Sigmoid colon (tissue), 7 donors: ENCODE results near the gene PTPRZ1. TPM values are rescaled to one million over a fixed set of nuclear protein-coding genes. Genes with fewer than 3 reads are reported as not detected.

Experiments used
- DNase-seq: peaks from one replicate; pipeline ENCODE4 v3.0.0-alpha.2; 2019
- H3K27ac ChIP-seq, 4 donors: fragments of 200-600 bp; sonication (generic); one replicate each; pipeline ENCODE4 v1.5.1; 2016 to 2019; ENCODE audit warnings: mild to moderate bottlenecking in 1 of 4
- H3K27me3 ChIP-seq, 3 donors: fragments of 200-600 bp; sonication (generic); one replicate each; pipeline ENCODE4 v1.5.1; 2019; ENCODE audit warnings: mild to moderate bottlenecking in 1 of 3
- H3K36me3 ChIP-seq, 4 donors: fragments of 200-600 bp; sonication (generic); one replicate each; pipeline ENCODE4 v1.5.1; 2016 to 2019
- H3K4me1 ChIP-seq, 4 donors: fragments of 200-600 bp; sonication (generic); one replicate each; pipeline ENCODE4 v1.5.1; 2017 to 2019
- H3K4me3 ChIP-seq, 4 donors: fragments of 200-600 bp; sonication (generic); one replicate each; pipeline ENCODE4 v1.5.1; 2017 to 2019; ENCODE audit warnings: mild to moderate bottlenecking in 2 of 4, moderate library complexity in 1 of 4
- H3K9me3 ChIP-seq, 4 donors: fragments of 200-600 bp in 3 of 4; sonication (generic) in 3 of 4; one replicate each; pipeline versions ENCODE4 v1.5.1 to v1.6.1; 2013 to 2019
- CTCF ChIP-seq, 4 experiments: fragments of 450-650 bp in 3 of 4; fragments of 200-600 bp in 1 of 4; IDR thresholded peaks; one replicate each; pipeline ENCODE4 v1.5.1; 2016 to 2019; ENCODE audit warnings: antibody characterized with exemption in 4 of 4, mild to moderate bottlenecking in 3 of 4, moderate library complexity in 2 of 4
- EP300 ChIP-seq, 4 donors: sonication (generic); formaldehyde crosslinking; IDR thresholded peaks; one replicate each; pipeline ENCODE4 v1.6.1; 2017; ENCODE audit warnings: antibody characterized with exemption in 4 of 4
- POLR2A ChIP-seq, 2 donors: fragments of 450-650 bp; IDR thresholded peaks; one replicate each; pipeline ENCODE4 v1.6.1; 2016; ENCODE audit warnings: antibody characterized with exemption in 2 of 2, mild to moderate bottlenecking in 2 of 2, moderate library complexity in 2 of 2
- POLR2AphosphoS5 ChIP-seq, 4 donors: sonication (generic); formaldehyde crosslinking; IDR thresholded peaks; one replicate each; pipeline ENCODE4 v1.6.1; 2017; ENCODE audit warnings: antibody characterized with exemption in 4 of 4
- WGBS, 2 donors: extraction: QIAGEN DNeasy Blood & Tissue Kit; methylation state at CpG; one replicate each; pipeline ENCODE4 v1.1.7; 2013; 5-methylcytosine and 5-hydroxymethylcytosine counted together
- intact Hi-C: fragments of 100-400 bp; cut with DNase I; formaldehyde crosslinking; loops from one replicate; pipeline ENCODE4 v1.15.1; 2023
- polyA plus RNA-seq, 3 donors: library from polyadenylated mRNA; stranded (reverse); fragments of 200-250 nt; gene quantifications; one replicate each; pipeline ENCODE4 v1.2.3, GENCODE V29; 2013
- total RNA-seq, 4 donors: library from RNA; depleted of rRNA; stranded (reverse); fragments of >200 nt; gene quantifications; one replicate each; pipeline ENCODE4 v1.1.0, GENCODE V29; 2016
- donor health status: healthy with polysubstance abuse.
- donor health status: Bipolar disorder and iron deficiency.
- donor health status: healthy.

PTPRZ1 gene
- total and polyA plus RNA-seq, 7 donors: under 0.01 to 19.4 (median 6.7) TPM; not detected in 1

- H3K4me1 ChIP-seq: no peaks in the 10 kb centered on the region
- intact Hi-C loops: no loop called here
- no peaks in the 10 kb centered on the region for H3K9me3 ChIP-seq
- TF ChIP-seq POLR2A (IDR thresholded peaks at IDR 0.05): no peak
- no peak for TF ChIP-seq EP300 (IDR thresholded peaks at IDR 0.05)
- no peak for TF ChIP-seq POLR2AphosphoS5 (IDR thresholded peaks at IDR 0.05)
- no peak for TF ChIP-seq CTCF (IDR thresholded peaks at IDR 0.05)
- no peak overlapping the region for H3K4me3 ChIP-seq
- no peaks in the 10 kb centered on the region for H3K27me3 ChIP-seq
- no peaks in the 10 kb centered on the region for H3K36me3 ChIP-seq
- no peak for DNase-seq
- WGBS, 2 donors: 90 to 92% methylated on average over 6 of the region's 6 CpGs
- no peak overlapping the region for H3K27ac ChIP-seq
Observed at GRCh38 chr7:121887634-121888033, 14.7 kb downstream of the PTPRZ1 start.

GRCh38 chr7:121890833-121891232, 17.9 kb downstream of the PTPRZ1 start:
- H3K27me3 ChIP-seq: no peaks in the 10 kb centered on the region
- no peak overlapping the region for H3K4me3 ChIP-seq
- intact Hi-C loops: no loop called here
- no peak overlapping the region for H3K27ac ChIP-seq
- H3K4me1 ChIP-seq: no peaks in the 10 kb centered on the region
- DNase-seq: no peak
- H3K36me3 ChIP-seq: no peaks in the 10 kb centered on the region
- WGBS, 2 donors: 63 to 77% methylated on average over 2 of the region's 2 CpGs
- TF ChIP-seq CTCF (IDR thresholded peaks at IDR 0.05): no peak
- no peak for TF ChIP-seq EP300 (IDR thresholded peaks at IDR 0.05)
- TF ChIP-seq POLR2AphosphoS5 (IDR thresholded peaks at IDR 0.05): no peak
- TF ChIP-seq POLR2A (IDR thresholded peaks at IDR 0.05): no peak
- no peaks in the 10 kb centered on the region for H3K9me3 ChIP-seq

- Histone ChIP-seq H3K9me3 (no peaks in the 10 kb centered on the region), H3K4me3 (no peak overlapping the region), H3K27ac (no peak overlapping the region), H3K27me3 (no peaks in the 10 kb centered on the region), H3K4me1 (no peaks in the 10 kb centered on the region), H3K36me3 (no peaks in the 10 kb centered on the region)
- DNase-seq: no peak
- 63 to 79% methylated on average over 2 of the region's 2 CpGs for WGBS, 2 donors
- TF ChIP-seq CTCF (IDR thresholded peaks at IDR 0.05) (no peak), POLR2AphosphoS5 (IDR thresholded peaks at IDR 0.05) (no peak), EP300 (IDR thresholded peaks at IDR 0.05) (no peak), POLR2A (IDR thresholded peaks at IDR 0.05) (no peak)
- intact Hi-C loops: no loop called here
Observed at GRCh38 chr7:121891731-121892130, 18.8 kb downstream of the PTPRZ1 start.

GRCh38 chr7:121901026-121901425, 28.1 kb downstream of the PTPRZ1 start:
- Histone ChIP-seq H3K4me3 (no peak overlapping the region), H3K36me3 (no peaks in the 10 kb centered on the region), H3K4me1 (no peaks in the 10 kb centered on the region), H3K9me3 (no peaks in the 10 kb centered on the region), H3K27ac (no peak overlapping the region), H3K27me3 (no peaks in the 10 kb centered on the region)
- DNase-seq: no peak
- TF ChIP-seq EP300 (IDR thresholded peaks at IDR 0.05): no peak
- no peak for TF ChIP-seq CTCF (IDR thresholded peaks at IDR 0.05)
- no peak for TF ChIP-seq POLR2AphosphoS5 (IDR thresholded peaks at IDR 0.05)
- intact Hi-C loops: no loop called here
- 16 to 62% methylated on average over 2 of the region's 2 CpGs for WGBS, 2 donors

GRCh38 chr7:121904120-121904519, 31.2 kb downstream of the PTPRZ1 start:
- no peaks in the 10 kb centered on the region for H3K4me1 ChIP-seq

More at GRCh38 chr7:121904120-121904519, 31.2 kb downstream of the PTPRZ1 start:
- no peaks in the 10 kb centered on the region for H3K27me3 ChIP-seq
- no peak overlapping the region for H3K27ac ChIP-seq
- no peak overlapping the region for H3K4me3 ChIP-seq
- intact Hi-C loops: no loop called here
- no peaks in the 10 kb centered on the region for H3K36me3 ChIP-seq
- H3K9me3 ChIP-seq: no peaks in the 10 kb centered on the region
- TF ChIP-seq CTCF (IDR thresholded peaks at IDR 0.05): no peak
- TF ChIP-seq EP300 (IDR thresholded peaks at IDR 0.05): no peak
- TF ChIP-seq POLR2AphosphoS5 (IDR thresholded peaks at IDR 0.05): no peak
- TF ChIP-seq POLR2A (IDR thresholded peaks at IDR 0.05): no peak
- WGBS, 2 donors: 85 to 87% methylated on average over 2 of the region's 2 CpGs
- DNase-seq: no peak
